Testis (tissue), 3 donors: ENCODE data around the gene CYTH2. TPM values are rescaled to one million over a fixed set of nuclear protein-coding genes. Genes with fewer than 3 reads are reported as not detected.
A peak's percentile ranks its signal among the peaks of the same experiment; 100 is the strongest.

ENCODE experiments used
- DNase-seq: peaks from one replicate; pipeline ENCODE4 v3.0.0-alpha.2; 2019
- H3K27ac ChIP-seq, 2 donors: fragments of 200-600 bp; sonication (generic); one replicate each; pipeline ENCODE4 v1.5.1; 2019
- H3K27me3 ChIP-seq: fragments of 200-600 bp; sonication (generic); one replicate; pipeline ENCODE4 v1.5.1; 2019
- H3K36me3 ChIP-seq: fragments of 200-600 bp; sonication (generic); one replicate; pipeline ENCODE4 v1.5.1; 2017; ENCODE audit warnings: low read depth; ENCODE audit errors: missing control alignments
- H3K4me1 ChIP-seq: fragments of 200-600 bp; sonication (generic); one replicate; pipeline ENCODE4 v1.5.1; 2019
- H3K4me3 ChIP-seq, 2 donors: fragments of 200-600 bp; sonication (generic); one replicate each; pipeline ENCODE4 v1.5.1; 2017 to 2019
- H3K9me3 ChIP-seq: fragments of 200-600 bp; sonication (generic); one replicate; pipeline ENCODE4 v1.5.1; 2017
- POLR2A ChIP-seq: fragments of 450-650 bp; IDR thresholded peaks from one replicate; pipeline ENCODE4 v1.6.1; 2017; ENCODE audit warnings: antibody characterized with exemption, mild to moderate bottlenecking, moderate library complexity
- WGBS, 2 donors: methylation state at CpG; one replicate each; pipeline ENCODE4 v1.1.5; 2018; 5-methylcytosine and 5-hydroxymethylcytosine counted together
- intact Hi-C: fragments of 100-400 bp; cut with DNase I; formaldehyde crosslinking; loops from one replicate; pipeline ENCODE4 v1.15.1; 2023; ENCODE audit warnings: low total_unique reads
- polyA plus RNA-seq: library from polyadenylated mRNA; stranded (reverse); fragments of 350-450 nt; fragmentation: Illumina TruSeq; extraction: RNeasy Lipid Tissue Mini Kit (QIAGEN cat#74804); gene quantifications from one replicate; pipeline ENCODE4 v1.2.3, GENCODE V29; 2014; ENCODE audit warnings: low read depth, low replicate concordance; ENCODE audit not compliant: insufficient read depth
- total RNA-seq, 2 donors: library from RNA; depleted of rRNA; stranded (reverse); fragments of >200 nt; gene quantifications; one replicate each; pipeline ENCODE4 v1.2.3, GENCODE V29; 2016
- TF ChIP-seq, protein P1 (sequence below), 3 experiments: fragments of 450-650 bp in 2 of 3; fragments of 200-600 bp in 1 of 3; sonication (generic) in 1 of 3; IDR thresholded peaks; one replicate each; pipeline ENCODE4 v1.5.1; 2016 to 2019; ENCODE audit warnings: antibody characterized with exemption in 3 of 3, mild to moderate bottlenecking in 2 of 3, moderate library complexity in 1 of 3

CYTH2 gene
- total and polyA plus RNA-seq, 3 donors from 2014 or later: 92.7 to 132 (median 123) TPM

DNA sequence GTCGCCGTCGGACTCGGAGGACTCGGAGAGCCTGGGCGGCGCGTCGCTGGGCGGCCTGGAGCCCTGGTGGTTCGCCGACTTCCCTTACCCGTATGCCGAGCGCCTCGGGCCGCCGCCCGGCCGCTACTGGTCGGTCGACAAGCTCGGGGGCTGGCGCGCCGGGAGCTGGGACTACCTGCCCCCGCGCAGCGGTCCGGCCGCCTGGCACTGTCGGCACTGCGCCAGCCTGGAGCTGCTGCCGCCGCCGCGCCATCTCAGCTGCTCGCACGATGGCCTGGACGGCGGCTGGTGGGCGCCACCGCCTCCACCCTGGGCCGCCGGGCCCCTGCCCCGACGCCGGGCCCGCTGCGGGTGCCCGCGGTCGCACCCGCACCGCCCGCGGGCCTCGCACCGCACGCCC lies 25.9 kb upstream of the CYTH2 start:
- H3K4me1 ChIP-seq: peaks cover 17% of the 10 kb centered on the region
- WGBS, 2 donors: 30% methylated on average over 40 of the region's 60 CpGs; no CpG with 5 or more reads in 1 of the 2 donors
- no peaks in the 10 kb centered on the region for H3K36me3 ChIP-seq
- no peak for TF ChIP-seq POLR2A
- TF ChIP-seq, protein P1, sequence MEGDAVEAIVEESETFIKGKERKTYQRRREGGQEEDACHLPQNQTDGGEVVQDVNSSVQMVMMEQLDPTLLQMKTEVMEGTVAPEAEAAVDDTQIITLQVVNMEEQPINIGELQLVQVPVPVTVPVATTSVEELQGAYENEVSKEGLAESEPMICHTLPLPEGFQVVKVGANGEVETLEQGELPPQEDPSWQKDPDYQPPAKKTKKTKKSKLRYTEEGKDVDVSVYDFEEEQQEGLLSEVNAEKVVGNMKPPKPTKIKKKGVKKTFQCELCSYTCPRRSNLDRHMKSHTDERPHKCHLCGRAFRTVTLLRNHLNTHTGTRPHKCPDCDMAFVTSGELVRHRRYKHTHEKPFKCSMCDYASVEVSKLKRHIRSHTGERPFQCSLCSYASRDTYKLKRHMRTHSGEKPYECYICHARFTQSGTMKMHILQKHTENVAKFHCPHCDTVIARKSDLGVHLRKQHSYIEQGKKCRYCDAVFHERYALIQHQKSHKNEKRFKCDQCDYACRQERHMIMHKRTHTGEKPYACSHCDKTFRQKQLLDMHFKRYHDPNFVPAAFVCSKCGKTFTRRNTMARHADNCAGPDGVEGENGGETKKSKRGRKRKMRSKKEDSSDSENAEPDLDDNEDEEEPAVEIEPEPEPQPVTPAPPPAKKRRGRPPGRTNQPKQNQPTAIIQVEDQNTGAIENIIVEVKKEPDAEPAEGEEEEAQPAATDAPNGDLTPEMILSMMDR (IDR thresholded peaks at IDR 0.05): no peak
- H3K27me3 ChIP-seq: no peaks in the 10 kb centered on the region
- DNase-seq: no peak
- H3K27ac ChIP-seq: no peak overlapping the region
- no peak overlapping the region for H3K4me3 ChIP-seq
- no peaks in the 10 kb centered on the region for H3K9me3 ChIP-seq
- intact Hi-C loops: no loop called here

DNA sequence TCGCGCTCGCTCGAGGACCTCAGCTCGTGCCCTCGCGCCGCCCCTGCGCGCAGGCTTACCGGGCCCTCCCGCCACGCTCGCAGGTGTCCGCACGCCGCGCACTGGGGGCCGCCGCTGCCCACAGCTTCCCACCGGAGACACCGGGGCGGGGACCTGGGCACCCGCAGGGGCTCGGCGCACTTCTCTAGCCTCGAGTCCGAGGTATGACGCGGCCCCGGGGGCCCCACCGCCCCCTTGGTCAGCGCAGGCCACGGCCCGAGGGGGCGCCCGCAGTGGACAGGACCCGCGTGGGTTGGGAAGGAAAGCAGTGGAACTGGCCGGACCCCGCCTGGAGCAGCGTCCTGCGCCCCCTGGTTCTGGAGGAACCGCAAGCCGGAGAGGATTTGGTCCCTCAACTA lies 25.4 kb upstream of the CYTH2 start:
- 38% methylated on average over 9 of the region's 45 CpGs; no CpG with 5 or more reads in 1 of the 2 donors for WGBS, 2 donors
- intact Hi-C loops: no loop called here
- Histone ChIP-seq H3K4me3 (peak overlapping the region in 1 of 2 donors; percentile 45), H3K9me3 (no peaks in the 10 kb centered on the region), H3K27ac (no peak overlapping the region), H3K36me3 (no peaks in the 10 kb centered on the region), H3K4me1 (peaks cover 17% of the 10 kb centered on the region), H3K27me3 (no peaks in the 10 kb centered on the region)
- DNase-seq: no peak
- TF ChIP-seq POLR2A: no peak
- TF ChIP-seq, protein P1 (IDR thresholded peaks at IDR 0.05): no peak

DNA sequence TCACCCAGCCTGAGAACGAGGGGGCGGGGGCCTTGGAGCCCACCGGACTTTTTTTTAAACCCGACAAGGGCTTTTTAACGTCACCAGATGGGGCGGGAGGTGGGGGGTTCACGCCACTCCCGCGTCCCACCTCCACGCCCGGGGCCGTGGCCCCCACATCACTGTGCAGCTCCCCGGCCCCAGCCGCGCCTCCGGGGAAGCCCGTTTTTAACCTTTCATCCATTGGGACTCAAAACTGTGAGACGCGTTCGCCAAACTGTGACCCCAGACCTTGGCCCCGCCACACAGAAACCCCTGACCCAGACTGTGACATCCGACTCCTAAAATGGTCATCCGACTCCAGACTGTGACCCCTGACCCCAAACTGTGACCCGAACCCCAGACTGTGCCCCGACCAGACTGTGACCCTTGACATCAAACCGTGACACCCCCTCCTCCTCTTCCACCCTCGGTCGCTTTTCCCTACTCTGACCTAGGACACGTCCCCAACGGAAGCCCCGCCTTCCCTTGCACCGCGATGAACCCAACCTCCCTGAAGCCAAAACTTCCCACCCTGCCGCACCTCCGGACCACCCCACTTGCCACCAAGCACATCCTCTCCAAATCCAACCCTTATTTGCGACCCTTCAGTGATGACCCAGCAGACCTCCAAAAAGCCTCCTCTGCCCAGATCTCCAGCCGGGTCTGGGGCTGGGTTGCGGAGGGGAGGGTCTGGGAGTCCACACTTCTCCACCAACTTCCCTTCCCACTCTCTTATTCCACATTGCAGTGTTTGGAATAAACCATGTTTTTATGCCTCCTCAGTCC lies 24.8 kb upstream of the CYTH2 start:
- H3K36me3 ChIP-seq: no peaks in the 10 kb centered on the region
- DNase-seq: no peak
- H3K4me3 ChIP-seq: peak overlapping the region in 1 of 2 donors; percentile 45
- intact Hi-C loops: no loop called here
- no peaks in the 10 kb centered on the region for H3K27me3 ChIP-seq
- H3K9me3 ChIP-seq: no peaks in the 10 kb centered on the region
- no peak overlapping the region for H3K27ac ChIP-seq
- H3K4me1 ChIP-seq: peaks cover 17% of the 10 kb centered on the region
- 25 to 30% methylated on average over 32 to 38 of the region's 38 CpGs for WGBS, 2 donors
- TF ChIP-seq, protein P1 (IDR thresholded peaks at IDR 0.05): no peak

DNA sequence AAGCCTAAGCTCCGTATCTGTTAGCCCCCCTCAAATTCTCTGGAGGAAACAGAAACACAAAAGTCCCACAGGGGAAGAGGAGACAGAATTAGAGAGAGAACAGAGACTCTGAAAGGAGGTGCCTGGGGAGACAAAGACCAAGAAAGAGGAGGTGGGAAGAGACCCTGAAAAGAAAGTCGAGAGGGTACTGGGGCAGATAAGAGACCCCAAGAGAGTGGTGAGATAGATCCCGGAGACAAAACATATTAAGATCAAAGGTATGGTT lies 24.3 kb upstream of the CYTH2 start:
- H3K36me3 ChIP-seq: no peaks in the 10 kb centered on the region
- H3K4me1 ChIP-seq: peaks cover 17% of the 10 kb centered on the region
- TF ChIP-seq POLR2A: no peak
- TF ChIP-seq, protein P1 (IDR thresholded peaks at IDR 0.05): no peak
- intact Hi-C loops: no loop called here
- no peaks in the 10 kb centered on the region for H3K27me3 ChIP-seq
- H3K9me3 ChIP-seq: no peaks in the 10 kb centered on the region
- H3K27ac ChIP-seq: peak overlapping the region; percentile 84 to 94
- DNase-seq: no peak
- 8 to 13% methylated on average over 3 of the region's 3 CpGs for WGBS, 2 donors
- H3K4me3 ChIP-seq: peak overlapping the region in 1 of 2 donors; percentile 80

DNA sequence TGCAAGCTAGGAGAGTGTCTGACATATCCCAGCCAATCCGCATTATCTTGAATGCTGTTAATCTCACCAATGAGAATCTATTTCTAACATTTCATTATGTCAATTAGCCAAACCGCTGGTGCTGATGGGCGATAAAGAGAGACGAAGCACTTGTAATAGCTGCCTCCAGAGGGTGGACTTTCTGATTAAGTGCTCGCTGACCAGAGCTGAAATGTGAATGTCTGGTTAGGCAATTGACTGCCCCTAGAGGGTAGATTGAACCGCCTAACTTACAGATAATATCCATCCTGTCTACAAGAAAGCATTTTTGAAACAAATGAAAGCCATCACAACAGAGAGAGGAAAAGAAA lies 23.9 kb upstream of the CYTH2 start:
- no peaks in the 10 kb centered on the region for H3K9me3 ChIP-seq
- DNase-seq: peak; percentile 61
- intact Hi-C loops: no loop called here
- 1 to 3% methylated on average over 6 of the region's 6 CpGs for WGBS, 2 donors
- H3K27ac ChIP-seq: peak overlapping the region; percentile 84 to 94
- H3K36me3 ChIP-seq: no peaks in the 10 kb centered on the region
- H3K4me3 ChIP-seq: peak overlapping the region; percentile 80 to 92
- H3K27me3 ChIP-seq: no peaks in the 10 kb centered on the region
- TF ChIP-seq, protein P1 (IDR thresholded peaks at IDR 0.05): peak; percentile 34 to 82 (median 41)
- no peak for TF ChIP-seq POLR2A
- H3K4me1 ChIP-seq: peaks cover 17% of the 10 kb centered on the region
